ENCODE data around the gene MGAT1.
A peak's percentile ranks its signal among the peaks of the same experiment; 100 is the strongest.

Gene MGAT1

DNA sequence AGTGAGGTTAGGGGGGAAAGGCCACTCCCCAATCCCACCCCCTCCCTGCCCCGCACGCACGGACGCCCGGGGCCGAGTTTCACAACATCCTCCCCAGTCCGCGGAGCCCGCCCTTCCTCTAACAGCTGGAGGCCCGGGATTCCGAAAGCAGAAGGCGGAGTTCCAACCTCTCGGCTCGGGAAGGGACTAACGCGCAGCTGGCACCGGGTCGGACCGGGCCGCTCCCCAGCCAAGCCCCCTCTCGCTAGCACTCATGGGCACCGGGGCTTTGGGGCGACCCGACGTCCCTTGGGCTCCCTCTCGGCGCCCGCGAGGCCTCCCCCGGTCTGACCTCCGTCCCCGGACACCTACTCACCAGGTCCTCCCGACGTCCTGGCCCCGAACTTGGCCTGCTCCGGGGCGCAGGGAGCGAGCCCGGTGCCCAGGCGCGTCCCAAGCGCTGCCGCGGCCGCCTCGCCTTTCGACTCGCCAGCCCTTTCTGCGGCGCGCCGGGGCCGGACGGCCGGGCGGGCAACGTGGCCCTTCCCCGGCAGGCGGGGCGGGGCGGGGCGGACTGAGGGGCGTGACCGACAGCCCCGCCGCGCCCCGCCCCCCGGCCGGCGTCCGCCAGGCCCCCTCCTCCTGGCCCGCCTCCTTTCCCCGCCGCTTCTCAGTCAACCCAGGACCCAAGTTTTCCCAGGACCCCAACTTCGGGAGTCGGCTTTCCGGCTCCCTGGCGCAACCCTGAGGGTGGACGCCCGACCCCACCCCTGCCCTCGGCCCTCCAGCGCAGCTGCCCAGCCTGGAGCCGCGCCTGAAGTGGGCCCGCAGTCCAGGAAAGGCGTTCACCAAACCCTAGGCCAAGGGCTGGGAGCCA, at the start of gene MGAT1:
Gene MGAT1, minus strand, starts transcription at position 482 of the 856 bp plus-strand sequence. CDS start 9,835 bp downstream, outside the sequence.
- peaks cover 24% of the 10 kb centered on the region for H3K36me3 Mint-ChIP-seq (ENCODE audit: insufficient read depth)
- peak; percentile 40 to 61 for DNase-seq (ENCODE audit: low spot score in 2 of 2)

DNA sequence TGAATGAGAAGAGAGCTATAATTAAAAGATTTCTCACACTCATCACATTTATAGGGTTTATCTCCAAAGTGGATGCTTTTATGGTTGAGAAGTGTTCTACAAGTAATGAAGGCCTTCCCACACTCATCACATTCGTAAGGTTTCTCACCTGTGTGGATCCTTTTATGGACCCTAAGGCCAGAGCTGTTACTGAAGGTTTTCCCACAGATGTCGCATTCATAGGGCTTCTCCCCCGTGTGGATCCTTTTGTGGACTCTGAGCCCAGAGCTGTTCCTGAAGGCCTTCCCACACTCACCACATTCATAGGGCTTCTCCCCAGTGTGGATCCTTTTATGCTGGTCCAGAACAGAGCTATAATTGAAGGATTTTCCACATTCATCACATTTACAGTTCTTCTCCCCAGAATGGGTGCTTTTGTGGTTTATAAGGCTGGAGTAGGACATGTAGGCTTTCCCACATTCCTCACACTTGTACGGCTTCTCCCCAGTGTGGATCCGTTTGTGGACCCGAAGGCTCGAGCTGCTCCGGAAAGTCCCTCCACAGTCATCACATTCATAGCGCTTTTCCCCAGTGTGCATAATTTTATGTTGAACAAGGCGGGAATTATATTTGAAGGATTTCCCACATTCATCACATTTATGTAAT, 48.0 kb upstream of the MGAT1 start:
- H3K27me3 Mint-ChIP-seq: no peaks in the 10 kb centered on the region
- peaks cover 14% of the 10 kb centered on the region for H3K36me3 Mint-ChIP-seq (ENCODE audit: insufficient read depth)
- H3K27ac Mint-ChIP-seq (ENCODE audit: low read depth): no peak overlapping the region
- peaks cover 9% of the 10 kb centered on the region for H3K9me3 Mint-ChIP-seq
- DNase-seq (ENCODE audit: low spot score in 2 of 2) (no peak), ATAC-seq (replicated peaks; ENCODE audit: extremely low read depth, poor library complexity, severe bottlenecking) (no peak)
- peaks cover 19% of the 10 kb centered on the region for H3K4me1 Mint-ChIP-seq
- H3K4me3 Mint-ChIP-seq: no peak overlapping the region

More for the DNA sequence above, at the start of gene MGAT1:
- Mint-ChIP-seq H3K9me3 (no peaks in the 10 kb centered on the region), H3K4me1 (peaks cover 81% of the 10 kb centered on the region), H3K27ac (ENCODE audit: low read depth) (peak within 1 kb of the TSS; percentile 92), H3K4me3 (peak within 1 kb of the TSS; percentile 75), H3K27me3 (no peaks in the 10 kb centered on the region)
- peak; percentile 52 for ATAC-seq (replicated peaks; ENCODE audit: extremely low read depth, poor library complexity, severe bottlenecking)

DNA sequence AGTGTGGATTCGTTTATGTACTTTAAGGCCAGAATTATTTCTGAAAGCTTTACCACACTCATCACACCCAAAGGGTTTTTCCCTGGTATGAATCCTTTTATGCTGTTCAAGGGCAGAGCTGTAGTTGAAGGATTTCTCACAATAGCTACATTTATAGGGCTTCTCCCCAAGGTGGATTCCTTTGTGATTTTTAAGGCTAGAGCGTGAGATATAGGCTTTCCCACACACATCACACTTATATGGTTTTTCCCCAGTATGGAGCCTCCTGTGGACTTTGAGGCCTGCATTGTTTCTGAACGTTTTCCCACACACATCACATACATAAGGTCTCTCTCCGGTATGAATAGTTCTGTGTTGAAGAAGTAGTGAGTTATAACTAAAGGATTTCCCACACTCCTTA, 47.2 kb upstream of the MGAT1 start:
- Mint-ChIP-seq H3K4me1 (peaks cover 15% of the 10 kb centered on the region), H3K4me3 (no peak overlapping the region), H3K36me3 (ENCODE audit: insufficient read depth) (peaks cover 13% of the 10 kb centered on the region), H3K9me3 (peaks cover 9% of the 10 kb centered on the region), H3K27me3 (no peaks in the 10 kb centered on the region), H3K27ac (ENCODE audit: low read depth) (no peak overlapping the region)
- ATAC-seq (replicated peaks; ENCODE audit: extremely low read depth, poor library complexity, severe bottlenecking) (no peak), DNase-seq (ENCODE audit: low spot score in 2 of 2) (no peak)

DNA sequence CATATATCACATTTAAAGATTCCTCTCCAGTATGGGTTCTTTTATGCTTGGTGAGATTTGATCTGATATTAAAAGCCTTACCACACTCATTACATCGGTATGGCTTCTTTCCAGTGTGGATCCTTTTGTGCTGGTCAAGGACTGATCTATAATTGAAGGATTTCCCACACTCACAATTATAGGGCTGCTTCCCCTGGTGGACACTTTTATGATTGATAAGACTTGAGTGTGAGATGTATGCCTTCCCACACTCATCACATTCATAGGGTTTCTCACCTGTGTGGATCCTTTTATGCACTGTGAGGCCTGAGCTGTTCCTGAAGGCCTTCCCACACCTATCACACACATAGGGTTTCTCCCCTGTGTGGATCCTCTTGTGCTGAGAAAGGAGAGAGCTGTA, 46.3 kb upstream of the MGAT1 start:
- Mint-ChIP-seq H3K36me3 (ENCODE audit: insufficient read depth) (peaks cover 12% of the 10 kb centered on the region), H3K4me1 (peaks cover 5% of the 10 kb centered on the region), H3K9me3 (peaks cover 9% of the 10 kb centered on the region), H3K27ac (ENCODE audit: low read depth) (no peak overlapping the region), H3K27me3 (no peaks in the 10 kb centered on the region), H3K4me3 (no peak overlapping the region)
- DNase-seq (ENCODE audit: low spot score in 2 of 2) (no peak), ATAC-seq (replicated peaks; ENCODE audit: extremely low read depth, poor library complexity, severe bottlenecking) (no peak)

DNA sequence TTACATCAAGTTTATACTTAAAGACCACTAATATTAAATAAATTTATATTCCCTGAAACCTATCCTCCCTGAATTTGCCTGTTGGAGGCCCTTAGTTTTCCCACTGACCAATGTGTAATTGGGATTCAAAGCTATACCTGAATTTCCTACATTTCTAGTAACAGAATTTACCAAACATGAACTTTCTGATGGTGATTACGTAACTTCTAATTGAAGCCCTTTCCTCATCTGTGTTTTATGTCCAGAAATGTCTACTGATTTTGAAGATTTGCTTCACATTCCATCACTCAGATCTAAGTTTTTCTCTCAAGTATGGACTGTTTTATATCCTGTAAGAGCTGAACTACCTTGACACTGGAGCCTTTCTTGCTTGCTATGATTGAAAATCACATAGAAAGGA, 45.7 kb upstream of the MGAT1 start:
- DNase-seq (ENCODE audit: low spot score in 2 of 2) (no peak), ATAC-seq (replicated peaks; ENCODE audit: extremely low read depth, poor library complexity, severe bottlenecking) (no peak)
- H3K4me3 Mint-ChIP-seq: no peak overlapping the region
- no peak overlapping the region for H3K27ac Mint-ChIP-seq (ENCODE audit: low read depth)
- peaks cover 9% of the 10 kb centered on the region for H3K9me3 Mint-ChIP-seq
- H3K4me1 Mint-ChIP-seq: no peaks in the 10 kb centered on the region
- peaks cover 12% of the 10 kb centered on the region for H3K36me3 Mint-ChIP-seq (ENCODE audit: insufficient read depth)
- no peaks in the 10 kb centered on the region for H3K27me3 Mint-ChIP-seq

DNA sequence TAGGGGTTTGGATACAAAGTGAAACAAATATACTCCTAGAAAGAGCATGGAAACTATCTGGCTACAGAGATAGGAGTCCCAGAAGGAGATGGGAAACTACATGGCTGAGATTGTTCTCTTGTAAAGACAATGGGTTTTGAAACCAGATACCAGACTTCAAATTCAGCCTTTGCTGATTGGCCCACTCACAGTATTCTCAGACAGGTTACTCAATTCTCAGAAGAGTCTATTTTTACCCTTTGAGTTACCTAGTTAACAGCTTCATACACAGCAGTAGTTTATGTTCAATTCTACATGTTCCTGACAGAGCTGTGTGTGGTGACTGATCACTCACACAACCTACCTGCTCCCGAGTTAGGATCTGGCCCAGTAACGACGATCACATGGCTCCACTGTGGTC, 44.4 kb upstream of the MGAT1 start:
- Mint-ChIP-seq H3K9me3 (peaks cover 9% of the 10 kb centered on the region), H3K4me3 (no peak overlapping the region), H3K36me3 (ENCODE audit: insufficient read depth) (peaks cover 12% of the 10 kb centered on the region), H3K4me1 (no peaks in the 10 kb centered on the region), H3K27me3 (no peaks in the 10 kb centered on the region), H3K27ac (ENCODE audit: low read depth) (no peak overlapping the region)
- no peak for DNase-seq (ENCODE audit: low spot score in 2 of 2)
- no peak for ATAC-seq (replicated peaks; ENCODE audit: extremely low read depth, poor library complexity, severe bottlenecking)

DNA sequence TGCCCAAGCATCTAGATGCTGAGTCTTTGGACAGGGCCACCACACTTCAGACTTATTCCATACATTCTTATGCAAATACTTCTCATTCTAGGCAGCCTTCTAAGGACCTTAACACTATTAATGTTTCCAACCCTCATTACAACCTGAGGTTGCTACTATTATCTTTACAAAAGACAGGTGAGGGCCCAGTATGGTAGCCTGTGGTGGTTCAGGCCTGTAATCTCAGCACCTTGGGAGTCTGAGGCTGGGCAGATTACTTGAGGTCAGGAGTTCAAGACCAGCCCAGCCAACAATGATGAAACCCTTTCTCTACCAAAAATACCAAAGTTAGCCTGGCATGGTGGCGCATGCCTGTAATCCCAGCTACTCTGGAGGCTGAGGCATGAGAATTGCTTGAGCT, 42.3 kb upstream of the MGAT1 start:
- Mint-ChIP-seq H3K9me3 (no peaks in the 10 kb centered on the region), H3K27me3 (no peaks in the 10 kb centered on the region), H3K36me3 (ENCODE audit: insufficient read depth) (peaks cover 4% of the 10 kb centered on the region), H3K27ac (ENCODE audit: low read depth) (no peak overlapping the region), H3K4me1 (no peaks in the 10 kb centered on the region), H3K4me3 (no peak overlapping the region)
- no peak for DNase-seq (ENCODE audit: low spot score in 2 of 2)
- ATAC-seq (replicated peaks; ENCODE audit: extremely low read depth, poor library complexity, severe bottlenecking): no peak

DNA sequence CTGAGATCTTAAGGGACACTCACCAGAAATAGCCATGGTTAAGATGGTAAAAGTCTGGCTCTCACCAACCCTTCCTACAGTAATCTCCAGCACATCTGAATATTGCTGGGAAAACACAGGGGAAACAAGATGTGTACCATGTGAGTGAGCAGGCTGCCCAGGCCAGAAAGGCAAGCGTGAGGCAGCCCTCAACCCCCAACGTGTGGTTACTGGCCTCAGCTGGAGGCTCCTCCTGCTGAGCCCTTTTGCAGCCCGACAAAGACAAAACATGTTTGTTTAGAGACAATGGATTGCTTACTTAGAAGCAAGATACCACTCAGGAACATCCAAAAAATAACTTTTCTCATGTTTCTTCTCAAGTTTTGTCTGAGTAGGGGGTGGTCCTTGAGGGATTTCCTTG, 41.8 kb upstream of the MGAT1 start:
- Mint-ChIP-seq H3K4me3 (no peak overlapping the region), H3K9me3 (peaks cover 2% of the 10 kb centered on the region), H3K36me3 (ENCODE audit: insufficient read depth) (peaks cover under 1% of the 10 kb centered on the region), H3K27me3 (no peaks in the 10 kb centered on the region), H3K27ac (ENCODE audit: low read depth) (no peak overlapping the region), H3K4me1 (no peaks in the 10 kb centered on the region)
- no peak for ATAC-seq (replicated peaks; ENCODE audit: extremely low read depth, poor library complexity, severe bottlenecking)
- DNase-seq (ENCODE audit: low spot score in 2 of 2): no peak

DNA sequence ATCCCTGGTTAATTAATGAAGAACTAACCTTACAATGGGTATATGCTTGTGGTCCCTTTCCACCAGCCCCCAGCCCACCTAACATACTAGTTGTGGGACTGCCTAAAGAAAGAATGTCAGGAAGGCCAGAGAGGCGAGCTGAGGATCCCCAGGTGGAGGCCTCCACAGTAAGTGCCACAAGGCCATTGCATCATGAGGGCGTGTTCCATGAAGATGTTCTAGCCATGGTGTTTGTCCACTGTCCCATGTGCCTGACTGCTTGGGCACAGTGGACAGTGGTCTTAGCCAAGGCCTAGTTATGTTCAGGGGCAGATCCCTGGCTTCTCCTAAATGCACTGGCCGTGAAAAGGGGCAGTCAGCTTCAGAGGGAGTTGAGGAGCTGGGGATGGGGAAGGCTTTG, 37.3 kb upstream of the MGAT1 start:
- H3K9me3 Mint-ChIP-seq: peaks cover 5% of the 10 kb centered on the region
- DNase-seq (ENCODE audit: low spot score in 2 of 2) (no peak), ATAC-seq (replicated peaks; ENCODE audit: extremely low read depth, poor library complexity, severe bottlenecking) (no peak)
- H3K4me1 Mint-ChIP-seq: peaks cover 6% of the 10 kb centered on the region
- H3K4me3 Mint-ChIP-seq: no peak overlapping the region
- no peak overlapping the region for H3K27ac Mint-ChIP-seq (ENCODE audit: low read depth)
- H3K36me3 Mint-ChIP-seq (ENCODE audit: insufficient read depth): peaks cover 10% of the 10 kb centered on the region
- no peaks in the 10 kb centered on the region for H3K27me3 Mint-ChIP-seq

DNA sequence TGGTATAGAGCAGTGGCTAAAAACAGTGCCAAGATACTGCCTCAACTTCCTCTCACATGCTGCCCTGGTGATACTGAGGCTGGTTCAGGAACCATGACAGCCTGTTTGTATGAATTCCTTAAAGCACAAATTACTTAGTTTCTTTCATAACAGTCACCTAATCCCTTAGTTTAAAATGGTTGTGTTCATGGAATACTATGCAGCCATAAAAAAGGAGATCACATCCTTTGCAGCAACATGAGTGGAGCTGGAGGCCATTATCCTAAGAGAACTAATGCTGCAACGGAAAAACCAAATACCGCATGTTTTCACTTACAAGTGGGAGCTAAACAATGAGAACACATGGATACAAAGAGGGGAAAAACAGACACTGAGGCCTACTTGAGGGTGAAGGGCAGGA, 36.6 kb upstream of the MGAT1 start:
- no peak overlapping the region for H3K27ac Mint-ChIP-seq (ENCODE audit: low read depth)
- DNase-seq (ENCODE audit: low spot score in 2 of 2) (no peak), ATAC-seq (replicated peaks; ENCODE audit: extremely low read depth, poor library complexity, severe bottlenecking) (no peak)
- peaks cover 13% of the 10 kb centered on the region for H3K4me1 Mint-ChIP-seq
- peaks cover 5% of the 10 kb centered on the region for H3K9me3 Mint-ChIP-seq
- no peak overlapping the region for H3K4me3 Mint-ChIP-seq
- H3K36me3 Mint-ChIP-seq (ENCODE audit: insufficient read depth): peaks cover 11% of the 10 kb centered on the region
- H3K27me3 Mint-ChIP-seq: no peaks in the 10 kb centered on the region

DNA sequence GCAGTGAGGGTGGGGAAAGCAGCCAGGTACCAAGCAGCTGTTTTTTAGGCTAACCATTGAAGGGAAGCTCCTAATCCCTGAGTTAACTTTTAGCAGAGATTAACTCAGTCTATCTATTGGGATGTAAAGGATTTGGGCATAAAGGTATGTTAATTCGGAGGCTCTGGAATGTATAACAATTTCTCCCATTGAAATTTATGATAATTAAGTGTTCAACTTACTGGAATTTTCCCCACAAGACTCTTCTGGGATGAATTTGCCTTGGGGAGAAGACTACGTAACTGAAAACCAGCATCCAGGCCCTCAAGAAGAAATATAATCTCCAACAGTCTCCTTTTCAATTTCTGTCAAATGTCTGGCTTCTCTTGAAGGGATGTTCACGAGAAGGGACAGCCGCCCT, 34.9 kb upstream of the MGAT1 start:
- Mint-ChIP-seq H3K27me3 (no peaks in the 10 kb centered on the region), H3K4me3 (no peak overlapping the region), H3K9me3 (peaks cover 5% of the 10 kb centered on the region), H3K36me3 (ENCODE audit: insufficient read depth) (peaks cover 17% of the 10 kb centered on the region), H3K4me1 (peaks cover 24% of the 10 kb centered on the region), H3K27ac (ENCODE audit: low read depth) (no peak overlapping the region)
- DNase-seq (ENCODE audit: low spot score in 2 of 2) (no peak), ATAC-seq (replicated peaks; ENCODE audit: extremely low read depth, poor library complexity, severe bottlenecking) (no peak)

DNA sequence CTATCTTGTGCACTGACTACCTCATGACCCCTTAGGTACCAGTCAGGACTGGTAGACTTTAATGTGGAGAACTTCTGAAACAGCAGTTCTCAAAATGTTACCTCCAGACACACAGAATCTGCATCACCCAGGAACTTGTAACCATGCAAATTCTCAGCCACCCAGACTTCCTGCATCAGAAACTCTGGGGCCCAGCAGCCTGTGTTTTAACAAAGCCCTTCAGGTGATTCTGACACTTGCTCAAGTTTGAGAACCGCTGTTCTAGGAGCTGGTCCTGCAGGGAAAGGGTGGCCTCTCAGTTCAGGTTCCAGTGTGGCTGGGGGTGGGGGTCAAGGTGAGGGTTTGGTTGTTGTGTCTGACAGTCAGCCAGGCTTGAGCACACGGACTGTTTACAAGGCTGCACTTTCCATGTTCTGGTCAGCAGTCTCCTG, 30.0 kb upstream of the MGAT1 start:
- H3K4me1 Mint-ChIP-seq: peaks cover 50% of the 10 kb centered on the region
- H3K36me3 Mint-ChIP-seq (ENCODE audit: insufficient read depth): peaks cover 26% of the 10 kb centered on the region
- no peaks in the 10 kb centered on the region for H3K27me3 Mint-ChIP-seq
- DNase-seq (ENCODE audit: low spot score in 2 of 2) (no peak), ATAC-seq (replicated peaks; ENCODE audit: extremely low read depth, poor library complexity, severe bottlenecking) (peak; percentile 38)
- H3K9me3 Mint-ChIP-seq: no peaks in the 10 kb centered on the region
- peak overlapping the region; percentile 99 for H3K4me3 Mint-ChIP-seq
- H3K27ac Mint-ChIP-seq (ENCODE audit: low read depth): peak overlapping the region; percentile 98

Measured in central memory CD8-positive, alpha-beta T cell (primary cell).